Prostate gland (tissue), 2 donors: ENCODE results near the gene CD24. TPM values are rescaled to one million over a fixed set of nuclear protein-coding genes. Genes with fewer than 3 reads are reported as not detected.
A peak's percentile ranks its signal among the peaks of the same experiment; 100 is the strongest.

Experiments
- DNase-seq: peaks from one replicate; pipeline ENCODE4 v3.0.0-alpha.2; 2019; ENCODE audit warnings: low spot score
- H3K27ac ChIP-seq, 2 donors: fragments of 200-600 bp; sonication (generic); 2 replicates each; pipeline ENCODE4 v1.5.1; 2017 to 2019
- H3K27me3 ChIP-seq: fragments of 200-600 bp; sonication (generic); replicated peaks from 2 replicates; pipeline ENCODE4 v1.5.1; 2019; ENCODE audit not compliant: insufficient read depth
- H3K36me3 ChIP-seq, 2 donors: fragments of 200-600 bp; sonication (generic); 1 replicate in 1 of 2; 2 replicates in 1 of 2; pipeline versions ENCODE4 v1.5.1 to v1.8.1; 2017 to 2019
- H3K4me1 ChIP-seq: fragments of 200-600 bp; sonication (generic); replicated peaks from 2 replicates; pipeline ENCODE4 v1.5.1; 2019
- H3K4me3 ChIP-seq, 2 donors: fragments of 200-600 bp; sonication (generic); 2 replicates each; pipeline ENCODE4 v1.5.1; 2017 to 2019
- H3K9me3 ChIP-seq: fragments of 200-600 bp; sonication (generic); 2 replicates; pipeline ENCODE4 v1.5.1; 2017
- CTCF ChIP-seq, 4 experiments: fragments of 200-600 bp in 2 of 4; fragments of 450-650 bp in 2 of 4; sonication (generic) in 2 of 4; IDR thresholded peaks; 1 replicate in 3 of 4; 2 replicates in 1 of 4; pipeline ENCODE4 v1.5.1; 2016 to 2019; ENCODE audit warnings: antibody characterized with exemption in 4 of 4, mild to moderate bottlenecking in 2 of 4, moderate library complexity in 2 of 4
- POLR2A ChIP-seq: fragments of 450-650 bp; IDR thresholded peaks from one replicate; pipeline ENCODE4 v1.6.1; 2016; ENCODE audit warnings: antibody characterized with exemption, mild to moderate bottlenecking
- POLR2AphosphoS5 ChIP-seq: sonication (generic); formaldehyde crosslinking; IDR thresholded peaks from one replicate; pipeline ENCODE4 v1.6.1; 2017; ENCODE audit warnings: antibody characterized with exemption
- WGBS: methylation state at CpG from one replicate; pipeline ENCODE4 v1.1.5; 2018; 5-methylcytosine and 5-hydroxymethylcytosine counted together
- intact Hi-C: fragments of 100-400 bp; cut with DNase I; formaldehyde crosslinking; loops from one replicate; pipeline ENCODE4 v1.14.2; 2022
- total RNA-seq, 2 donors: library from RNA; depleted of rRNA; stranded (reverse); fragments of >200 nt; gene quantifications; one replicate each; pipeline ENCODE4 v1.1.0, GENCODE V29; 2016

Gene CD24
- total RNA-seq, 2 donors from 2014 or later, result 59.4 to 336 TPM

- TF ChIP-seq POLR2AphosphoS5 (no peak), CTCF (IDR thresholded peaks at IDR 0.05) (no peak), POLR2A (no peak)
- Histone ChIP-seq H3K27me3 (no peaks in the 10 kb centered on the region), H3K27ac (peak overlapping the region; percentile 80 to 81), H3K9me3 (no peaks in the 10 kb centered on the region), H3K36me3 (no peaks in the 10 kb centered on the region), H3K4me1 (no peaks in the 10 kb centered on the region), H3K4me3 (peak overlapping the region; percentile 57 to 62)
- WGBS, result 3% methylated on average over 12 of the region's 12 CpGs
- intact Hi-C loops, result loop anchor here (5.0 to 10.0 kb wide), 3 partner anchors 371 to 641 kb away; no protein-coding TSS in a partner anchor
- DNase-seq, result no peak
Measured at GRCh38 chr6:106975738-106976064, 1.2 kb upstream of the CD24 start.

GRCh38 chr6:106974999-106975737 lies 639 bp upstream of the CD24 start:
- H3K4me1 ChIP-seq, result no peaks in the 10 kb centered on the region
- H3K27ac ChIP-seq, result peak overlapping the region; percentile 80 to 81
- no peaks in the 10 kb centered on the region for H3K9me3 ChIP-seq
- H3K27me3 ChIP-seq, result no peaks in the 10 kb centered on the region
- peak; percentile 39 for DNase-seq
- TF ChIP-seq CTCF (IDR thresholded peaks at IDR 0.05) (peak in 2 of 4 experiments; percentile 44 to 46), POLR2A (no peak)
- under 1% methylated on average over 48 of the region's 90 CpGs for WGBS
- intact Hi-C loops, result loop anchor here (5.0 to 10.0 kb wide), 3 partner anchors 370 to 640 kb away; no protein-coding TSS in a partner anchor
- H3K4me3 ChIP-seq, result peak overlapping the region; percentile 57 to 62
- H3K36me3 ChIP-seq, result no peaks in the 10 kb centered on the region

GRCh38 chr6:106973836-106974335 lies 643 bp downstream of the CD24 start:
- Histone ChIP-seq H3K36me3 (no peaks in the 10 kb centered on the region), H3K4me1 (no peaks in the 10 kb centered on the region), H3K9me3 (no peaks in the 10 kb centered on the region), H3K27ac (peak overlapping the region; percentile 73 to 74), H3K27me3 (no peaks in the 10 kb centered on the region), H3K4me3 (peak overlapping the region; percentile 57 to 62)
- DNase-seq, result peak; percentile 17
- TF ChIP-seq POLR2A, result no peak
- no peak for TF ChIP-seq CTCF (IDR thresholded peaks at IDR 0.05)
- no peak for TF ChIP-seq POLR2AphosphoS5
- 0% methylated on average over 24 of the region's 32 CpGs for WGBS
- intact Hi-C loops, result loop anchor here (10.0 kb wide), 2 partner anchors 369 to 639 kb away; no protein-coding TSS in a partner anchor

GRCh38 chr6:106973018-106973835 lies 1.3 kb downstream of the CD24 start:
- Histone ChIP-seq H3K4me3 (peak overlapping the region; percentile 57 to 62), H3K27ac (peak overlapping the region; percentile 73 to 74), H3K36me3 (no peaks in the 10 kb centered on the region), H3K4me1 (no peaks in the 10 kb centered on the region), H3K9me3 (no peaks in the 10 kb centered on the region), H3K27me3 (no peaks in the 10 kb centered on the region)
- 2% methylated on average over 48 of the region's 49 CpGs for WGBS
- peak; percentile 5 for DNase-seq
- intact Hi-C loops, result loop anchor here (10.0 kb wide), 2 partner anchors 368 to 638 kb away; no protein-coding TSS in a partner anchor
- no peak for TF ChIP-seq POLR2A
- no peak for TF ChIP-seq POLR2AphosphoS5
- TF ChIP-seq CTCF (IDR thresholded peaks at IDR 0.05), result no peak
